HEK293 (cell line): ENCODE measurements around the gene GRM5.

ENCODE experiments used
- CTCF ChIA-PET: fragments of 350-600 bp; formaldehyde crosslinking; extraction: SDS; loops from one replicate; lab custom pipeline; 2021; ENCODE audit warnings: antibody characterized with exemption; lab: Yijun Ruan, JAX
- POLR2A ChIA-PET: fragments of 300-600 bp; formaldehyde crosslinking; extraction: SDS; loops from one replicate; lab custom pipeline; 2020; ENCODE audit warnings: antibody characterized with exemption, inconsistent platforms; lab: Yijun Ruan, JAX
- H3K27ac ChIP-seq: fragments of 200-500 bp; sonication (Bioruptor generic); 2 replicates; pipeline ENCODE4 v1.5.1; 2014; ENCODE audit warnings: low read depth, low read length, control low read depth, inconsistent platforms; ENCODE audit errors: extremely low read depth
- H3K36me3 ChIP-seq, 2 experiments: fragments of 200-500 bp in 1 of 2; sonication (Bioruptor generic) in 1 of 2; 1 replicate in 1 of 2; 2 replicates in 1 of 2; pipeline ENCODE4 v1.5.1; 2014 to 2017; ENCODE audit warnings: inconsistent platforms in 2 of 2, low read length in 2 of 2; ENCODE audit not compliant: control insufficient read depth in 2 of 2, insufficient read depth in 1 of 2
- H3K4me1 ChIP-seq: fragments of 200-500 bp; sonication (Bioruptor generic); 2 replicates; pipeline ENCODE4 v1.5.1; 2014; ENCODE audit warnings: mild to moderate bottlenecking, low read length, inconsistent platforms; ENCODE audit not compliant: control insufficient read depth, insufficient read depth
- H3K4me3 ChIP-seq: 2 replicates; pipeline ENCODE4 v1.5.1; 2011; ENCODE audit warnings: low read depth, mild to moderate bottlenecking, control low read depth, low read length, moderate library complexity
- H3K9me3 ChIP-seq: fragments of 200-500 bp; sonication (Bioruptor generic); 2 replicates; pipeline ENCODE4 v1.5.1; 2014; ENCODE audit warnings: low read depth, low read length, inconsistent platforms; ENCODE audit not compliant: control insufficient read depth, insufficient read depth
- SETDB1 ChIP-seq: IDR thresholded peaks from one replicate; pipeline ENCODE4 v1.6.1; 2017; ENCODE audit warnings: mild to moderate bottlenecking, low read length, moderate library complexity, mixed read lengths; ENCODE audit not compliant: insufficient read length
- ZBTB10 ChIP-seq: fragments of 450-650 bp; formaldehyde crosslinking; IDR thresholded peaks from 2 replicates; pipeline ENCODE4 v1.5.1; 2016; ENCODE audit warnings: missing biosample characterization, missing genetic modification characterization
- ZEB2 ChIP-seq: fragments of 450-650 bp; formaldehyde crosslinking; IDR thresholded peaks from 2 replicates; pipeline ENCODE4 v1.5.1; 2016; ENCODE audit warnings: missing biosample characterization, missing genetic modification characterization
- ZNF112 ChIP-seq: fragments of 450-650 bp; formaldehyde crosslinking; IDR thresholded peaks from 2 replicates; pipeline ENCODE4 v1.5.0; 2017; ENCODE audit warnings: missing biosample characterization, missing genetic modification characterization
- ZNF146 ChIP-seq: fragments of 450-650 bp; formaldehyde crosslinking; IDR thresholded peaks from 2 replicates; pipeline ENCODE4 v1.5.1; 2016; ENCODE audit warnings: missing biosample characterization, missing genetic modification characterization
- ZNF202 ChIP-seq: fragments of 450-650 bp; formaldehyde crosslinking; IDR thresholded peaks from 2 replicates; pipeline ENCODE4 v1.5.1; 2016; ENCODE audit warnings: missing biosample characterization, missing genetic modification characterization, borderline replicate concordance
- ZNF211 ChIP-seq: fragments of 450-650 bp; formaldehyde crosslinking; IDR thresholded peaks from 2 replicates; pipeline ENCODE4 v1.5.1; 2016; ENCODE audit warnings: low read depth, missing biosample characterization, missing genetic modification characterization
- ZNF280C ChIP-seq: fragments of 450-650 bp; formaldehyde crosslinking; IDR thresholded peaks from 2 replicates; pipeline ENCODE4 v1.5.1; 2016; ENCODE audit warnings: missing biosample characterization, missing genetic modification characterization
- ZNF391 ChIP-seq: fragments of 450-650 bp; formaldehyde crosslinking; IDR thresholded peaks from 2 replicates; pipeline ENCODE4 v1.5.1; 2016; ENCODE audit warnings: low read depth, missing biosample characterization, missing genetic modification characterization, borderline replicate concordance
- ZNF416 ChIP-seq: fragments of 450-650 bp; formaldehyde crosslinking; IDR thresholded peaks from 2 replicates; pipeline ENCODE4 v1.5.1; 2016; ENCODE audit warnings: missing biosample characterization, missing genetic modification characterization
- ZNF473 ChIP-seq: fragments of 450-650 bp; formaldehyde crosslinking; IDR thresholded peaks from 2 replicates; pipeline ENCODE4 v1.5.1; 2017; ENCODE audit warnings: missing biosample characterization, missing genetic modification characterization
- ZNF48 ChIP-seq: fragments of 450-650 bp; formaldehyde crosslinking; IDR thresholded peaks from 2 replicates; pipeline ENCODE4 v1.5.1; 2016; ENCODE audit warnings: missing biosample characterization, missing genetic modification characterization
- ZNF530 ChIP-seq: fragments of 450-650 bp; formaldehyde crosslinking; IDR thresholded peaks from 2 replicates; pipeline ENCODE4 v1.5.1; 2016; ENCODE audit warnings: low read depth, missing biosample characterization, missing genetic modification characterization
- ZNF544 ChIP-seq: fragments of 450-650 bp; formaldehyde crosslinking; IDR thresholded peaks from 2 replicates; pipeline ENCODE4 v1.5.0; 2017; ENCODE audit warnings: missing biosample characterization, missing genetic modification characterization
- ZNF561 ChIP-seq: fragments of 450-650 bp; IDR thresholded peaks from 2 replicates; pipeline ENCODE4 v1.5.1; 2018; ENCODE audit warnings: missing biosample characterization, missing genetic modification characterization, borderline replicate concordance
- ZNF585B ChIP-seq: fragments of 450-650 bp; formaldehyde crosslinking; IDR thresholded peaks from 2 replicates; pipeline ENCODE4 v1.5.1; 2016; ENCODE audit warnings: missing biosample characterization, missing genetic modification characterization
- ZNF768 ChIP-seq: fragments of 450-650 bp; formaldehyde crosslinking; IDR thresholded peaks from 2 replicates; pipeline ENCODE4 v1.5.1; 2018; ENCODE audit warnings: missing biosample characterization, mild to moderate bottlenecking, missing genetic modification characterization
- ZSCAN30 ChIP-seq: fragments of 450-650 bp; IDR thresholded peaks from 2 replicates; pipeline ENCODE4 v1.5.1; 2018; ENCODE audit warnings: missing biosample characterization, mild to moderate bottlenecking, missing genetic modification characterization, moderate library complexity
- TF ChIP-seq, protein P1 (sequence below): fragments of 450-650 bp; formaldehyde crosslinking; optimal IDR thresholded peaks from 2 replicates; pipeline ENCODE3; 2016; ENCODE audit warnings: missing biosample characterization, mild to moderate bottlenecking, missing genetic modification characterization
- TF ChIP-seq, protein P2 (sequence below): fragments of 450-650 bp; formaldehyde crosslinking; IDR thresholded peaks from 2 replicates; pipeline ENCODE4 v1.5.1; 2016; ENCODE audit warnings: missing biosample characterization, missing genetic modification characterization
- TF ChIP-seq, protein P3 (sequence below): fragments of 450-650 bp; formaldehyde crosslinking; IDR thresholded peaks from 2 replicates; pipeline ENCODE4 v1.5.1; 2017; ENCODE audit warnings: missing biosample characterization, missing genetic modification characterization
- TF ChIP-seq, protein P4 (sequence below): fragments of 450-650 bp; formaldehyde crosslinking; IDR thresholded peaks from 2 replicates; pipeline ENCODE4 v1.5.1; 2017; ENCODE audit warnings: missing biosample characterization, mild to moderate bottlenecking, missing genetic modification characterization, moderate library complexity
- TF ChIP-seq, protein P5 (sequence below): fragments of 450-650 bp; formaldehyde crosslinking; IDR thresholded peaks from 2 replicates; pipeline ENCODE4 v1.5.1; 2017; ENCODE audit warnings: missing biosample characterization, missing genetic modification characterization

Gene GRM5

DNA sequence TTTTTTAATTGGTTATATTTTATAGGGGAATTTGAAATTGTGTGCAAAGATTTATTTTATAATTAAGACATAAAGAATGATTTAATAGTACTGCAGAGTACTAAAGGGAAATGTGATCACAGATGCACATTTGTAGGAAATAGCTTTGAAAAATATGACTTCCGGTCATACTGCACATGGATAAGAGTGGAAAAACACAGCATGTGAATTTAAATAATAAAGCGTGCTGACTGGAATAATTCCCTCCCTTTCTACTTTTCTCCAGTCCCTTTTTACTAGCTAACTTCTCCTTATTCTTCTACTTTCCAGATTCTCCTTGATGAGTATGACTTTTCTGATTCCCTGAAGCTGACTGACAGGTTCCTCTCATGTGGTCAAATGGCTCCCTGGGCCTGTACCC, 489.9 kb downstream of the GRM5 start (continued):
- TF ChIP-seq ZNF146 (tag by site-specific recombination) (no peak), ZNF280C (tag by site-specific recombination) (no peak), ZSCAN30 (tag by site-specific recombination) (no peak), ZNF112 (tag by site-specific recombination) (no peak), ZEB2 (no peak), ZNF585B (tag by site-specific recombination) (no peak), ZNF473 (tag by site-specific recombination) (no peak), ZNF391 (tag by site-specific recombination) (no peak), ZNF211 (tag by site-specific recombination) (no peak), ZNF202 (tag by site-specific recombination) (no peak)
- TF ChIP-seq, protein P1, sequence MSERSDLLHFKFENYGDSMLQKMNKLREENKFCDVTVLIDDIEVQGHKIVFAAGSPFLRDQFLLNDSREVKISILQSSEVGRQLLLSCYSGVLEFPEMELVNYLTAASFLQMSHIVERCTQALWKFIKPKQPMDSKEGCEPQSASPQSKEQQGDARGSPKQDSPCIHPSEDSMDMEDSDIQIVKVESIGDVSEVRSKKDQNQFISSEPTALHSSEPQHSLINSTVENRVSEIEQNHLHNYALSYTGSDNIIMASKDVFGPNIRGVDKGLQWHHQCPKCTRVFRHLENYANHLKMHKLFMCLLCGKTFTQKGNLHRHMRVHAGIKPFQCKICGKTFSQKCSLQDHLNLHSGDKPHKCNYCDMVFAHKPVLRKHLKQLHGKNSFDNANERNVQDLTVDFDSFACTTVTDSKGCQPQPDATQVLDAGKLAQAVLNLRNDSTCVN (tag by site-specific recombination) = no peak
- TF ChIP-seq, protein P2, sequence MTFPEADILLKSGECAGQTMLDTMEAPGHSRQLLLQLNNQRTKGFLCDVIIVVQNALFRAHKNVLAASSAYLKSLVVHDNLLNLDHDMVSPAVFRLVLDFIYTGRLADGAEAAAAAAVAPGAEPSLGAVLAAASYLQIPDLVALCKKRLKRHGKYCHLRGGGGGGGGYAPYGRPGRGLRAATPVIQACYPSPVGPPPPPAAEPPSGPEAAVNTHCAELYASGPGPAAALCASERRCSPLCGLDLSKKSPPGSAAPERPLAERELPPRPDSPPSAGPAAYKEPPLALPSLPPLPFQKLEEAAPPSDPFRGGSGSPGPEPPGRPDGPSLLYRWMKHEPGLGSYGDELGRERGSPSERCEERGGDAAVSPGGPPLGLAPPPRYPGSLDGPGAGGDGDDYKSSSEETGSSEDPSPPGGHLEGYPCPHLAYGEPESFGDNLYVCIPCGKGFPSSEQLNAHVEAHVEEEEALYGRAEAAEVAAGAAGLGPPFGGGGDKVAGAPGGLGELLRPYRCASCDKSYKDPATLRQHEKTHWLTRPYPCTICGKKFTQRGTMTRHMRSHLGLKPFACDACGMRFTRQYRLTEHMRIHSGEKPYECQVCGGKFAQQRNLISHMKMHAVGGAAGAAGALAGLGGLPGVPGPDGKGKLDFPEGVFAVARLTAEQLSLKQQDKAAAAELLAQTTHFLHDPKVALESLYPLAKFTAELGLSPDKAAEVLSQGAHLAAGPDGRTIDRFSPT (tag by site-specific recombination) = no peak
- TF ChIP-seq, protein P3, sequence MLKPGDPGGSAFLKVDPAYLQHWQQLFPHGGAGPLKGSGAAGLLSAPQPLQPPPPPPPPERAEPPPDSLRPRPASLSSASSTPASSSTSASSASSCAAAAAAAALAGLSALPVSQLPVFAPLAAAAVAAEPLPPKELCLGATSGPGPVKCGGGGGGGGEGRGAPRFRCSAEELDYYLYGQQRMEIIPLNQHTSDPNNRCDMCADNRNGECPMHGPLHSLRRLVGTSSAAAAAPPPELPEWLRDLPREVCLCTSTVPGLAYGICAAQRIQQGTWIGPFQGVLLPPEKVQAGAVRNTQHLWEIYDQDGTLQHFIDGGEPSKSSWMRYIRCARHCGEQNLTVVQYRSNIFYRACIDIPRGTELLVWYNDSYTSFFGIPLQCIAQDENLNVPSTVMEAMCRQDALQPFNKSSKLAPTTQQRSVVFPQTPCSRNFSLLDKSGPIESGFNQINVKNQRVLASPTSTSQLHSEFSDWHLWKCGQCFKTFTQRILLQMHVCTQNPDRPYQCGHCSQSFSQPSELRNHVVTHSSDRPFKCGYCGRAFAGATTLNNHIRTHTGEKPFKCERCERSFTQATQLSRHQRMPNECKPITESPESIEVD (tag by site-specific recombination) = no peak

DNA sequence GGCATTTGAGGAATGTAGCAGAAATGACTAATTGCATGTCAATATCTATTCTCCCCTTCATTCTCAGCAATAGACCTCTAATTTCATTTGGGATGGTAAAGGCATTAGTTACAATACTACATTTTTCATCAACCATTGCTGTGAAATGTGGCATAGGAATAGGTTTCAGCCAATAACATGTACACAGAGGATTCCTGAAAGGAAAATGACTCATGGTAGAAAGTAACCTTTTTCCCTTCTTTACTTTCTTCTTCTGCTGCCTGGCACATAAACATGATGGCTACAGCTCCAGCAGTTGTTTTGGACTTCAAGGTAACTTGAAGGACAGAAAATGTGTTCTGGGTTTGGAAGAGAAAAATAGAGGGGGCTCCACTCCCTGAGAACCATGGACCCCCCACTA, 496.4 kb downstream of the GRM5 start:
- Histone ChIP-seq H3K36me3 (no peaks in the 10 kb centered on the region), H3K4me1 (no peaks in the 10 kb centered on the region), H3K4me3 (no peak overlapping the region), H3K9me3 (no peaks in the 10 kb centered on the region), H3K27ac (no peak overlapping the region)
- ChIA-PET CTCF (interaction anchor here (0.7 to 1.0 kb wide), 3 partner anchors 16 to 465 kb away, joined by 3 read pairs; no protein-coding TSS in a partner anchor), POLR2A (no interaction called here)
- TF ChIP-seq, protein P4, sequence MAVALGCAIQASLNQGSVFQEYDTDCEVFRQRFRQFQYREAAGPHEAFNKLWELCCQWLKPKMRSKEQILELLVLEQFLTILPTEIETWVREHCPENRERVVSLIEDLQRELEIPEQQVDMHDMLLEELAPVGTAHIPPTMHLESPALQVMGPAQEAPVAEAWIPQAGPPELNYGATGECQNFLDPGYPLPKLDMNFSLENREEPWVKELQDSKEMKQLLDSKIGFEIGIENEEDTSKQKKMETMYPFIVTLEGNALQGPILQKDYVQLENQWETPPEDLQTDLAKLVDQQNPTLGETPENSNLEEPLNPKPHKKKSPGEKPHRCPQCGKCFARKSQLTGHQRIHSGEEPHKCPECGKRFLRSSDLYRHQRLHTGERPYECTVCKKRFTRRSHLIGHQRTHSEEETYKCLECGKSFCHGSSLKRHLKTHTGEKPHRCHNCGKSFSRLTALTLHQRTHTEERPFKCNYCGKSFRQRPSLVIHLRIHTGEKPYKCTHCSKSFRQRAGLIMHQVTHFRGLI (tag by site-specific recombination) = no peak
- TF ChIP-seq, protein P5, sequence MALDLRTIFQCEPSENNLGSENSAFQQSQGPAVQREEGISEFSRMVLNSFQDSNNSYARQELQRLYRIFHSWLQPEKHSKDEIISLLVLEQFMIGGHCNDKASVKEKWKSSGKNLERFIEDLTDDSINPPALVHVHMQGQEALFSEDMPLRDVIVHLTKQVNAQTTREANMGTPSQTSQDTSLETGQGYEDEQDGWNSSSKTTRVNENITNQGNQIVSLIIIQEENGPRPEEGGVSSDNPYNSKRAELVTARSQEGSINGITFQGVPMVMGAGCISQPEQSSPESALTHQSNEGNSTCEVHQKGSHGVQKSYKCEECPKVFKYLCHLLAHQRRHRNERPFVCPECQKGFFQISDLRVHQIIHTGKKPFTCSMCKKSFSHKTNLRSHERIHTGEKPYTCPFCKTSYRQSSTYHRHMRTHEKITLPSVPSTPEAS = no peak
- TF ChIP-seq ZNF544 (tag by site-specific recombination) (no peak), ZNF768 (tag by site-specific recombination) (no peak), SETDB1 (no peak), ZNF48 (tag by site-specific recombination) (no peak), ZNF530 (no peak), ZNF416 (tag by site-specific recombination) (no peak), ZNF561 (tag by site-specific recombination) (no peak), ZBTB10 (tag by site-specific recombination) (no peak)
